ENCODE measurements around the gene CFAP54.
"Not testable (repeated sequence)": the region's sequence is repeated elsewhere in the genome, so short reads cannot be mapped to it uniquely, and the experiment has no call there.

Gene CFAP54

DNA sequence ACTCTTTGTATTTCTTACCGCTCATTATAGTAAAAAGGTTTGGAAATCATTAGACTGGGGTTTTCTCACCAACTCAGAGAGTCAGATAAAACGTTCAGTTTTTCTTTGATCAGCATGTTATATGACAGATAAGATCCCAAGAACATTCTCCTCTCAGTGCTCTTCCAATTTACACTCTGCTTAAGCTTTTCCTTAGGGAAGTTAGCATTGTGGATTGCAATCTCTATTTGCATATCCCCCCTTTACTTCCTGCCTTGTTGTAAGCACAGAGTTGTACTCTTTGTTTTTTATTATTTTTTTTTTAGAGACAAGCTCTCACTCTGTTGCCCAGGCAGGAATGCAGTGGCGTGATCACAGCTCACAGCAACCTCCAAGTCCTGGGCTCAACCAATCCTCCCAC lies 11.4 kb upstream of the CFAP54 start:
- DNase-seq = no peak

DNA sequence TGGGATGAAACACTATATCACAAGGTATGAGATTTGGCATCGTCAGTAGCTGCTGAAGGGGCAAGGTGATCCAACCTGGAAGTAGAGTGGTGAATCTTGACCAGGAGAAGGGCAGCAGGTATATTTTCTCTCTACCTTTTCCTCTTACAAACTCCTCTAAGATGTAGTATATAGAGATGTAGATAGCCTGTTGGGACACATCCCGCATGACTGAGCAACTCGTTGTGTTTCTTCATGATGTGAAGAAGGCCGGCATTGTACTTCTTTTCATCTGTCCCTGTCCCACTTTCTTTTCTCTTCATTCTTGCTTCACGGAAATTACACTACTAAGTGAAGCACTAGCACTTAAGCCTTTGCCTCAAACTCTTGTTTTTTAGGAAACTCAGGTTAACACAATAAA lies 7.3 kb upstream of the CFAP54 start:
- no peak for DNase-seq

DNA sequence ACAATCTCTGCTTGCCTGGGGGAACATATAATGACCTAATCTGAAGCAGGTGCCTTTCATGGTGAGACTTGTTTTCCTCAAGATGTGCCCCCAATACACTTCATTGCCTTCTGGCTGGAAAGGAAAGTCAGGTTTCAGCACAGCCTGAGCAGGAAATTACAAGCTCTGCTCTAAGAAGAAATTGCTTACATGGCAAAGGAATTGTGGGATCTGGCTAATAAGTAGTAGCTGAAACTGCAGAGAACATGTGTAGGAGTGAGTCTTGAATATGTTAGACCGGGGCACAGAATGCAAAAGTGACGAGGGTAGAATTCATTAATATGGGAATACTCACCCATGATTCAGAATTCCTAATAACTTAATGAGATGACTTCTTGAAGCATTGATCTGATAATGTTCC lies 6.3 kb upstream of the CFAP54 start:
- DNase-seq = no peak

DNA sequence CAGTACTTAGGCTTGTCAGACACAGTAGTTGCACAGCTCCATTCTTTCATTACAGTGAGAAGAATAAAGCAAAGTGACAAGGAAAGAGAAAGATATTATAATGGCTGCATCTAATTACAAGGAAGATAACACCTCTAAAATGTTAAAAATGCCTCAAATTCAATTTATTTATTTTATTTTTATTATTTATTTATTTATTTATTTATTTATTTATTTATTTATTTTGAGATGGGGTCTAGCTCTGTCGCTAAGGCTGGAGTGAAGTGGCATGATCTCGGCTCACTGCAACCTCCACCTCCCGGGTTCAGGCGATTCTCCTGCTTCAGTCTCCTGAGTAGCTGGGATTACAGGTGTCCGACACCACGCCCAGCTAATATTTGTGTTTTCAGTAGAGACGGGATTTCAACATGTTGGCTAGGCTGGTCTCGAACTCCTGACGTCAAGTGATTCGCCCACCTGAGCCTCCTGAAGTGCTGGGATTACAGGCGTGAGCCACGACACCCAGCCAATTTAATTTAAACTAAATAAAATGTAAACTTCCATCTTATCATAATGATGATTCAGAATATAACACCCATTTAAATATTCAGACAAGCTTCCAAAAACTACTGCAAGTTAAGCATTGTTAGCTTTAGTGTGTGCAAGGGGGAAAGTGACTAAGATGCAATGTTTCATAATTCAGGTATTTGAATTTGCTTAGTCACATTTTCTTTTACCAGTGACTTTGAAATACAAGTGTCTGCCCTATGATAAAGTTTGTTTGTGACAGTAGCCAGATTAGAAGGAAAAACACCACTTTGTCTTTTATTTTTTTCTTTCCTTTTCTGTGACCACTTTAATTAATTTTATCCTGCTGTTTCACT lies 2.4 kb upstream of the CFAP54 start:
- no peak for DNase-seq

DNA sequence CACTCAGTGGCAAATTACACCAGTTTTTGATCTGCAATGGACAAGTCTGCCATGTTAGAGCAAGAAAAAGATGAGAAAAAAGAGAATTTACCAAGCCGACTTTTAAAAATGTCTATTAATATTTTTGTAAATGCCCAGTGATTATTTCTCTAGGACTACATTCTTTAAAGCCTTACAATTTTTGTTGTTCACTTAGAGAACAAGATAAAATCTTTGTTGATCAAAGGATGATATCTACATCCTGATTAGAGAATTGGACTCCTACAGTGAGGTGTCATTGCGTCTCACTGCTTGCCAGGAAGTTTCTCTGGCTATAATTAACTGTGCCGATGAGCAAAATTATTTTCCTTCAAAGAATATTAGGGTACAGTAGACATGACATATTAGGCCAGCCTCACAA lies 1.7 kb upstream of the CFAP54 start:
- DNase-seq = no peak

DNA sequence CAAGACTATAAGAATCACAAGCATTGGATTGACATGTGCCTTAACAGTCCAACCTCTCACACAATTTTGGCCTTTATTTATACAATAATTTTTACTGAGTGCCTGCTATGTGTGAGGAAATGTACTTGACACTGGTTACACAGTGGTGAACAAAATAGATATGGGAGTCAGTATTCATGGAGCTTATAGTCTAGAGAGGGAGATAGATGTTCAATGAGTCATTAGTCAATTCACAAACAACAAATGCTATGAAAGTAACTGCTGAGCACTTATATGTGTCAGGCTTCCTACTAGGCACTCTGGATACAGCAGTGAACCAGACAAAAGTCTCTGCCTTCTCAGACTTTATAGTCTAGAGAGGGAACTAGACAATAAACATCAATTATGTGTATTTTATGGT lies 3.7 kb downstream of the CFAP54 start:
- DNase-seq = no peak

DNA sequence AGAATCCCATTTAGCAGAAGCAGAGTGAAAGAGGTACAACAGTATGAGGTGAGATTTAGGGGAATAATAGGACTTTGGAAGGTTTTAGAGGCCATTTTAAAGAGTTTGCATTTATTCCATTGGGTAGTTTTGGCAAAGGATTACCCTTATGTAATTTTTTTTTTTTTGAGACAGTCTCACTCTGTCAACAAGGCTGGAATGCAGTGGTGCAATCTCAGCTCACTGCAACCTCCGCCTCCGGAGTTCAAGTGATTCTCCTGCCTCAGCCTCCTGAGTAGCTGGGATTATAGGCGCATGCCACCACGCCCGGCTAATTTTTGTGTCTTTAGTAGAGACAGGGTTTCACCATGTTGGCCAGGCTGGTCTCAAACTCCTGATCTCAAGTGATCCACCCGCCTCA lies 4.8 kb downstream of the CFAP54 start:
- DNase-seq = not testable (repeated sequence)

DNA sequence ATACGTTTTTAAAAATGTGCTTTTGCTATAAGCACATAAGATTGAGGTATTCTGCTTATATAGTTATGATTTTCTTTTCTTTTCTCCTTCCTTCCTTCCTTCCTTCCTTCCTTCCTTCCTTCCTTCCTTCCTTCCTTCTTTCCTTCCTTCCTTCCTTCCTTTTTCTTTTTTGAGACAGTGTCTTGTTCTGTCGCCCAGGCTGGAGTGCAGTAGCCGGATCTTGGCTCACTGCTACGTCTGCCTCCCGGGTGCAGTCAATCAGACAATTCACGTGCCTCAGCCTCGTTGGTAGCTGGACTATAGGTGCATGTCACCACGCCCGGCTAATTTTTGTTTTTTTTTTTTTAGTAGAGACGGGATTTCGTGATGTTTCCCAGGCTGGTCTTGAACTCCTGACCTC lies 5.8 kb downstream of the CFAP54 start:
- no peak for DNase-seq

DNA sequence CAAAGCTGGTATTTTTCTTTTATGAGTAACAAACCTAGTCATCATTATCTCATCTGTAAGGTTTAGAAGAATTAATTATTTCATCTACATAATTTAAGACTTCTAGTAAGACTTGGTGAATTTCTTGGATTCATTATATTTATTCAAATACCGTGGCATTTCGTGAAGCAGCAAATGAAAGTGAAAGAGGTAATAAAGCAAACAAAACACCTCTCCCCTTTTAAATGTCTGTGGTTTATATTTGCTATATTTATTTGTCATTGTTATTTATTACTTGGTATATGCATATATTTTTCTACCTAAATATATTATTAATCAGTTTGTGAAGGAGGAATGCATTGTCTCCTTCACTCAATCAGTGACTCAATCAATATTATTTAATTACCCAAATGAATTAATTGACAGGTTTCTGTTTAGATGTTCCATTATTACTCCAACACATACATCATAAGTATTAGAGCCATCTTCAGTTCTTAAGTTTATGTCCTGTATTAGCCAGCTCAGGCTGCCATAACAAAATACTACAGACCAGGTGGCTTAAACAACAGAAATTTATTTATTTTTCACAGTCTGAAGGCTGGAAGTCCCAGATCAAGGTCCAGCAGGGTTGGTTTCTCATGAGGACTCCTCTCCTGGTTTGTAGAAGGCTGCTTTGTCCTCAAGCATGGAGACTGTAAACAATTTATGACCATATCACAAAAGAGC lies 6.6 kb downstream of the CFAP54 start:
- no peak for DNase-seq

DNA sequence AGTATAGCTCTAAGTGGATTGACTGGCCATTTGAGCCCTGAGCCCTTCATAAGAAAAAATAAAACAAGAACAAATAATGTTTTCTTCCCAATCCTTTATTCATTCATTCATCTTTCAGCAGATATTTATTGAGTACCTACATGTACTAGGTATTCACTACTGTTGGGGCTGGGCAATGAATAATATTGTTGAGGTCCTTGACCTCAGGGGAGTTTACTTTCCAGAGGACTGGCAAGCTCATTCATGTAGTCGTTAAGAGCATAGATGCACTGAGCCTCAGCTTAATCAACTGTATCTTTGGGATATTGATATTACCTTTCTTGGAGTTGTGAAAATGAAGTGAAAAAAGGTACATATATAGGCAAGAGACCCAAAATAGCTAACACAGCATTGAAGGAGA lies 7.6 kb downstream of the CFAP54 start:
- no peak for DNase-seq

DNA sequence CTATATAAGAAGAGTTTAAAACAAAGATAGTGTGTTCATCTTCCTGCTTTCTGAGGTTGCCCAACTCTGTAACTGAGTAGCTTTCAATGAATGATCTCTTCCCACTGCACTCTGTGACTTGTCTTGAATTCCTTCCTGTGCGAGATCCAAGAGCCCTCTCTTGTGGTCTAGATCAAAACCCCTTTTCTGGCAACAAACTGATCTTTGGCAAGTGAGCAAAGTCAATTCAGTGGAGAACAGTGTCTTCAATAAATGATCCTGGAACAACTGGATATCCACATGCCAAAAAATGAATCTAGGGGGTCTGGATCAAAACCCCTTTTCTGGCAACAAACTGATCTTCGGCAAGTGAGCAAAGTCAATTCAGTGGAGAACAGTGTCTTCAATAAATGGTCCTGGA lies 8.5 kb downstream of the CFAP54 start:
- DNase-seq = no peak

DNA sequence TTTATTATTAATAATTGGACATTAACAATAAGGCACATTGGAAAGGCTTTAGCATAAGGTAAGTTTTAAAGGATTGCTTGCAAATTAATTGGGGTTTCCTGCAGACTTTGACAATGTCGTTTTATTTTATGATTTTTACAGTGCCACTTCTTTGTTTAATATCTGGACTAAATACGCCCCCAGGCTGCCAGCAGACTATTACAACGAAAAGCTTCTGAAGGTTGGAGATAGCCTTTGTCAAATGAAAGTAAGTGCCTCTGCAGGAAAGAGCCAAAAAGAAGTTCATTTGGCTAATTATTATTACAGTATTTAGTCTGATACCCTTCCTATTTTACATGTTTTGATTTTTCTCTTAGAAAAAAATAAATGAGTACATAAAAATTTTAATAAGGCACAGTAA lies 11.3 kb downstream of the CFAP54 start:
- no peak for DNase-seq

DNA sequence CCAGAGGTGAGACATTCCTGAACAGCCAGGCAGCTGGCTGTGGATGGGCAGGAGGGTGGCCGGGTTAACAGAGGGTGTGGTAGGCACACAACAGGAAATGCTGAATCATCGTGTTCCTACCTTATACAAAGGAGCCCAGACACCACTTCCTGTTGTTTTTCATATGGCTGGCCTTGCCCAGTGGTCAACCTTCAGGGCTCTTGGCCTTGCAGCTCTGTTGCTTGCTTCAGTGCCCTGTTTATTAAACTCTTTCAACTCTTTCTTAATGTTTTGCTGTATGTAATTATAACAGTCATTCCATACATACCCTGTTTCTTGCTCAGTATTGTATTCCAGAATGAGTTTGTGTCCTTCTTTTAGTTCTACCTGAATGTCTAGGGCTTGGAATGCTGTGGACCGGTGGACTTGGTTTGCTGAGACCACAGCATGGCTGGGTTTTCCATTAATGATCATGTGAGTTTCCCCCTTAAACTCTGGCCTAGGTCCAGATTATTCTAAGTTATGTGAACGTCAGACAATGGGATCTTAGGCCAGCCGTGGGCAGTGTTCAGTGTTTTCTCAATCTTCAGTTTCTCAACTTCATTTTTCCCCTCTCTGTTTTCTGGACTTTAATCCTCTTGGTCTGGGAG lies 11.9 kb downstream of the CFAP54 start:
- DNase-seq = peak; percentile 75

DNA sequence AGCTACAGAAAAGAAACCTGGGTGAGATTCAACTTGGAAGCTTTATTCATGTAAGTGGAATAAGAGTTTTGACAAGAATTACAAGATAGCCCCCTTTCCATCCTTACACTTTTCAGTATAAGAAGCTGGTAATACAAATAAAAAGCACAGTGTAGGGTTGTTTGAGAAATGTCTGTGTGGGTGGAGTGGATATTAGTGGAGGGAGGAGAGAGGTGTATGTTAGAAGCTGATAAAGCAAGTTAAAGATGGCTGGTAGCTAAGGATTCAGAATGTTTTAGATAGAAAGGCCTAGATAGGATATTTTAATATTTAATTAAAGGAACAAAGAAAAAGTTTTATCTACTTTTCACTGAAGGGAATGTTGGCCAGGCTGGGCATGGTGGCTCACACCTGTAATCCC lies 12.5 kb downstream of the CFAP54 start:
- DNase-seq = no peak

DNA sequence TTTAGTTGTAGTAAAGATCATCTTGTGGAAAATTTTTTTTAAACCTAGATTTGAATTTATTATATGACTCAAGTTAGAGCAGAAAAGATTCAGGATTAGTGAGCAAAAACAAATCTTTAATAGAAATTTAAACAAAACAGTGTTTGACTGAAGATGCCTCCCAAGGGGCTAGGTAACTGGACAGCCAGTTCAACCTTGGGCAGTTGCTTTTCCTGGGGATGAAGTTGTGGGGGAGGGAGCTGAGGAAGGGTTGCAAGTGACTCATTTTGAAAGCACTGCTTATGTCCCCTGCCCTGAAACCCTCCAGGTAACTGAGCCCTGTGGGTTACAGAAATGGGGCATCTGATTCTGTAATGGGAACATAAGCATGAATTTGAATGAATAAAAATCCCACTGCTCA lies 13.1 kb downstream of the CFAP54 start:
- DNase-seq = no peak

DNA sequence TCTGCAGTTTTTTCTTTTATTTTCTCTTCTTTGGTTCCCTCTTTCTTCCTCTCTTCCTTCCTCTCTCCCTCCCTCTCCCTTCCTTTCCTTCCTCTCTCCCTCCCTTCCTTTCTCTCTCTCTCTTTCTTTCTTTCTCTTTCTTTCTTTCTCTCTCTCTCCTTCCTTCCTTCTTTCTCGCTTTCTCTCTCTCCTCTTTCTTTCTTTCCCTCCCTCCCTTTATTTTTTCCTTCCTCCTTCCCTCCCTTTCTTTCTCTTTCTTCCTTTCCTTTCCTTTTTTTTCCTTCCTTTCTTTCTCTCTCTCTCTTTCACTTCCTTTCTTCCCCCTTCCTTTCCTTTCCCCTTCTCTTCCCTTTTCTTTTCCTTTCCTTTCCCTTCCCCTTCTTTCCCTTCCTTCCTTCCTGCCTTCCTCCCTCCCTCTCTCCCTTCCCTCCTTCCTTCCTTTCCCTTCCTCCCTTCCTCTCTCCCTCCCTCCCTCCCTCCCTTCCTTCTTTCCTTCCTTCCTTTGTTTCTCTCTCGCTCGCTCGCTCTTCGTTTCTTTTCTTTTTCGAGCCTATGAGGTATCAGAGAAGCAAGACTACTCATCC lies 13.7 kb downstream of the CFAP54 start:
- DNase-seq = no peak

DNA sequence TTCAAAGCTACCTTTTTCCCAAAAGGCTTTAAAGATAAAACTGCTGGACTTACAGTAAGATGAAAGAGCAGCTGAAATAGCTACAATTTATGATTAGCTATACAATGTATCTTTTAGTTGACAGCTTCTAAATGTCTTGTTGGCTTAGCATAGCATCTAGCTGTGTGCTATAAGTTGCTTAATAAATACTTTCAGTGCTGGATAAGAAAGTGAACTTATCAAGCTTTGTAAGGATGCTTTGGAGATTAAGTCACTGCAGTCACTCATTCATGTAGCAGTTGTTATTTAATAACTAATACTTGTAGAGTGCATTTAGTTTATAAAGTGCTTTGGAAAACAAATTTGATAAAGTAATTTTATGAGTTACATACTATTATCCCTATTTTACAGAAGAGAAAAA lies 14.6 kb downstream of the CFAP54 start:
- no peak for DNase-seq

DNA sequence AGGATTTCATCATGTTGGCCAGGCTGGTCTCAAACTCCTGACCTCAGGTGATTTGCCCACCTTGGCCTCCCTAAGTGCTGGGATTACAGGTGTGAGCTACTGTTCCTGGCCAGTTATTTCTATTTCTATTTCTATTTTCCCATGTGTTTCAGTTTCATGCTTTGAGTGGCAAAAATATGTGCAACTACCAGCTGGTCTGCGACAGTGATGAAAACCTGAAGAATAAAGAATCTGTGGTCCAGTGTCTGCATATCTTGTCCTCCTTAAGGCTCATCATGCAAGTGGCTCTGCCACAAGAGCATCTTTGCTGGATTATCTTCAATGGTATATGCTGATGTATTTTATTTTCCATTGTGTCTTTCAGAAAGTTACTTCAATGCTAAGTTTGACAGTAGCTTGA lies 17.4 kb downstream of the CFAP54 start:
- DNase-seq = no peak

DNA sequence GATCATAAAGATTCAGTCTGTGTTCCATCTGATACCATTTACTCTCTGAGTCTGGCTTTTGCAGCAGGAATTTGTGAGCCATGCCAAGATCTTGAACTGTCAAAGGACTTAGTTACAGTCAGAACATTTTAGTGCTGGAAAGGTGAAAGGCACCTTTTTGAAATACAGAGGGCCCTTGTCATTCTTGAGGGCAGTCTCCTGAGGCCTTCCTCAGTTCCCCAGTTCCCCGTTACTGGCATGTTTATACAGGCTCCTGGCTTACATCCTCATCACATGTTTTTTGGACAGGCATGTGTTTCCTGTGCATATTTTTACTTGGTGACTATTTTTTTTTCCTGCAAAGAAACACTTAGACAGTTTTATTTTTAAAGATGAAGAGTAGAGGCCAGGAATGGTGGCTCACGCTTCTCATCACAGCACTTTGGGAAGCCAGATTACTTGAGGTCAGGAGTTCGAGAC lies 21.0 kb downstream of the CFAP54 start:
- DNase-seq = no peak

DNA sequence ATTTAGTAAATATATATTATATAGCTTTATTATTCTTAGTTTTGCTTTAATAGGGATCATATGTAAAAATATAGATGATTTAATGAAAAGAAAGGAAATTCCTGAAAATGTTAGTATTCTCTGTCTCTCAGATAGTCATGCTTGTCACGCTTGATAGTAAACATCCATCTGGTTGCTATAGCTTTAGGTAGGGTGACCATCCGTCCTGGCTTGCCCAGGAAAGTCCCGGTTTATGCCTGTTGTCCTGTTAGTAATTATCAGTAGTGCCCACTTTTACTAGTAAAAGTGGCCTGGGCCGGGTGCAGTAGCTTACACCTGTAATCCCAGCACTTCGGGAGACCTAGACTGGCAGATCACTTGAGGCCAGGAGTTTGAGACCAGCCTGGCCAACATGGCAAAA lies 23.8 kb downstream of the CFAP54 start:
- no peak for DNase-seq

DNA sequence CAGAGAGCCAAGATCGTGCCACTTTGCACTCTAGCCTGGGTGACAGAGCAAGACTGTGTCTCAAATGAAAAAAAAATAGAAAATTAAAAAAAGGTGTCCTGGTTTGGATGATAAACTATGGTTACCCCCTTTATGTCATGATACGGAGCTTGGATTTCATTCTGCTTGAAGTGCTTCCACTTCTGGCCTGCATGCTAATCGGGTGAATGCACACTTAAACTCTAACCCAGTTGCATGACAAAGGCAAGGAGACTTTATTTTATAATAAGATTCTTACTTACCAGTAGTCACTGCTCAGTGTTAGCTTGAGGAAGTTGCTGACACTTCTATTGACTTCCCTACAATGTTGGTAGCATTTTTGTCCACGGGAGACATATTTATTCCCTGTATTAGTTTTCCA lies 24.3 kb downstream of the CFAP54 start:
- no peak for DNase-seq

DNA sequence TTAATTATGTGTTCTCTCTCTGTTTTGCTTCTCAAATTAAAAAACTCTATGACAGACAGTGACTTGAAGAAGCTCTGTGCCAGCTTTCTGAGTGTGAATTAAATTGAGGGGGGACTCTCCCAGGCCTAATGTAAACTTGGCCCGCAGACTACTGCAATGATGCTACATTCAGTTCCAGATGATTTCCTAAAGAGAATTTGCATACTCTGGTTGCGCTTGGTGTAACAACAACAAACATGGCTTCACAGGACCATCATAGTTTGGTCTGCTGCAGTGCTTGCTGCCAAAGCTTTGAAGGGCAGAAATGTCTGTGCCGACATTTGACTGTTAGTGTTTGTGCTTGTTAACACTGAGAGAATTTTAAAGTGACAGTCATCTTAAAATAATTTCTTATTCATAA lies 25.0 kb downstream of the CFAP54 start:
- DNase-seq = no peak
